GM10248 (cell line): Measurements from ENCODE around the gene ADGRV1.
"Not testable (repeated sequence)": the region's sequence is repeated elsewhere in the genome, so short reads cannot be mapped to it uniquely, and the experiment has no call there.

ENCODE experiments used
- CTCF ChIA-PET: fragments of 300-600 bp; sonication (Branson Sonifier 250); formaldehyde crosslinking; extraction: SDS; loops from one replicate; lab custom pipeline; 2021; ENCODE audit warnings: antibody characterized with exemption; lab: Yijun Ruan, JAX
- POLR2A ChIA-PET: fragments of 350-650 bp; sonication (Branson Sonifier 250); formaldehyde crosslinking; extraction: SDS; loops from one replicate; lab custom pipeline; 2020; ENCODE audit warnings: antibody characterized with exemption; lab: Yijun Ruan, JAX
- DNase-seq: peaks from one replicate; pipeline ENCODE4 v3.0.0; 2012; ENCODE audit errors: extremely low spot score
- TF ChIP-seq, protein P1 (sequence below): IDR thresholded peaks from 2 replicates; pipeline ENCODE4 v1.5.1; 2012; ENCODE audit warnings: mild to moderate bottlenecking, low read depth; ENCODE audit errors: extremely low read depth, missing control alignments, control extremely low read depth

ADGRV1 gene

DNA sequence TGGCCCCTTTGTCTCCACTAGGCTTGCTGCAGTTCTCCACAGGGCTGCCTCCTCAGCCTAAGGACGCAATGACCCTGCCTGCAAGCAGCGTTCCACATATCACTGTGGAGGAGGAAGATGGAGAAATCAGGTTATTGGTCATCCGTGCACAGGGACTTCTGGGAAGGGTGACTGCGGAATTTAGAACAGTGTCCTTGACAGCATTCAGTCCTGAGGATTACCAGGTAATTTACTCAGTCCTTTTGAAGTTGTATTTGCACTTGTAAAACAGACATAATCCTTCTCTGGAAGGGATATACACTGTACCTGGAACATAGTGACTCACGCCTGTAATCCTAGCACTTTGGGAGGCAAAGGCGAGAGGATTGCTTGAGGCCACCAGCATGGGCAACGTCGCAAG, 116.6 kb downstream of the ADGRV1 start:
- DNase-seq = no peak
- ChIA-PET POLR2A (no interaction called here), CTCF (no interaction called here)
- TF ChIP-seq, protein P1, sequence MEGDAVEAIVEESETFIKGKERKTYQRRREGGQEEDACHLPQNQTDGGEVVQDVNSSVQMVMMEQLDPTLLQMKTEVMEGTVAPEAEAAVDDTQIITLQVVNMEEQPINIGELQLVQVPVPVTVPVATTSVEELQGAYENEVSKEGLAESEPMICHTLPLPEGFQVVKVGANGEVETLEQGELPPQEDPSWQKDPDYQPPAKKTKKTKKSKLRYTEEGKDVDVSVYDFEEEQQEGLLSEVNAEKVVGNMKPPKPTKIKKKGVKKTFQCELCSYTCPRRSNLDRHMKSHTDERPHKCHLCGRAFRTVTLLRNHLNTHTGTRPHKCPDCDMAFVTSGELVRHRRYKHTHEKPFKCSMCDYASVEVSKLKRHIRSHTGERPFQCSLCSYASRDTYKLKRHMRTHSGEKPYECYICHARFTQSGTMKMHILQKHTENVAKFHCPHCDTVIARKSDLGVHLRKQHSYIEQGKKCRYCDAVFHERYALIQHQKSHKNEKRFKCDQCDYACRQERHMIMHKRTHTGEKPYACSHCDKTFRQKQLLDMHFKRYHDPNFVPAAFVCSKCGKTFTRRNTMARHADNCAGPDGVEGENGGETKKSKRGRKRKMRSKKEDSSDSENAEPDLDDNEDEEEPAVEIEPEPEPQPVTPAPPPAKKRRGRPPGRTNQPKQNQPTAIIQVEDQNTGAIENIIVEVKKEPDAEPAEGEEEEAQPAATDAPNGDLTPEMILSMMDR = no peak

DNA sequence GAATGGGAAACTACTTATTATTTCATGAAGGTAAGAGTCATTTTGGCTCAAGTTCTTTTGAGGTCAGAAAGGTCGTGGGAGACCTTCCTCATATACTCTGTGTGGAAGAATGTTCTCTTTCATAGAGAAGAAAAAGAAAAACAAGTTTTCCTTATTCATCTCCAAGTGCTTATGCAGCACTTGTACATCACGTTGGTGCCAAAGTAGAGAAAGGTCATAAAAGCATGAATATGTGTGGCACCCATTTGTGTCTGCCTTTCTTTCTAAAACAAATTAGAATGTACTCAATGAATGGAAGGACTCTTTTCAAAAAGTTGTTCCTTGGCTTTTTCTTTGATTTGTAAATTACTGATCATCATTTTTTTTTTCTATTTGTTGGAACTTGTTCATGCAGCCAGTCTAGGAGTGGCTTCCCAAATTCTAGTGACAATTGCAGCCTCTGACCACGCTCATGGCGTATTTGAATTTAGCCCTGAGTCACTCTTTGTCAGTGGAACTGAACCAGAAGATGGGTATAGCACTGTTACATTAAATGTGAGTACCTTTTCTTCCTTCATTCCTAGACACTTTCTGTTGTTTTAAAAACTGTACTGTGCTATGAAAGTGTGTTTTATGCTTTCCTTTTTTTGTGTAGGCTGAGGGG, 122.4 kb downstream of the ADGRV1 start:
- ChIA-PET CTCF (no interaction called here), POLR2A (no interaction called here)
- TF ChIP-seq, protein P1 = no peak
- no peak for DNase-seq

DNA sequence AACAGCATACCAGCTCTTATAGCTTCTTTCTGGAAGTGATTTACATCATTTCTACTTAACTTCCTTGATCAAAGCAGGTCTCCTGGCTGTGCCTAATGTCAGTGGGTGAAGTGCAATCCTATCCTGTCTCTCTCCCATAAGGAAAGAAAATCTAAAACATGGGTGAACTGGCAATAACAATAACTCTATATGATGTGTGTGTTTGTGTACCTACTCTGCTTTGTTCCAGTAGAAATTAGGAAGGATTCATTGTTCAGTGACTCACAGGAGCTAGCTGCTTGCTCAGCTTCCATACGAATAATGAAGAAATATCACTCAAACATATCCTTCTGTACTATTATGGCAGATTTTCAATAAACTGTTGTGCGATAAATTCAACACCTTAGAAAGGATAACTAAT, 123.7 kb downstream of the ADGRV1 start:
- no peak for DNase-seq
- TF ChIP-seq, protein P1 = no peak
- CTCF ChIA-PET = no interaction called here
- POLR2A ChIA-PET = no interaction called here

DNA sequence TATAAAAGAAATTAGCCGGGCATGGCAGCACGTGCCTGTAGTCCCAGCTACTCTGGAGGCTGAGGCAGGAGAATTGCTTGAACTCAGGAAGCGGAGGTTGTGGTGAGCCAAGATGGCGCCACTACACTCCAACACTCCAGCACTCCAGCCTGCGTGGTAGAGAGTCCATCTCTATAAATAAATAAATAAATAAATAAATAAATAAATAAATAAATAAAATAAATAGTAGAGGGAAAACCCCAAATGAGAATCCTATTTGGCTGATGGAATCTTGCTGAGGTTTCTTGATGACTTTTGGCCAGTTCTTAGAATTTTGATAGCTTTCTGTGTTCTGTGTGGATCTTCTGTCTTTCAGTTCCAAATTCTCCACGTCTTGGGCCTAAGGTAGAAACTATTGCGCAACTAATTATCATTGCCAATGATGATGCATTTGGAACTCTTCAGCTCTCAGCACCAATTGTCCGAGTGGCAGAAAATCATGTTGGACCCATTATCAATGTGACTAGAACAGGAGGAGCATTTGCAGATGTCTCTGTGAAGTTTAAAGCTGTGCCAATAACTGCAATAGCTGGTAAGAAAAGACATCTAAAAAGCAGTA, 126.9 kb downstream of the ADGRV1 start:
- ChIA-PET CTCF (no interaction called here), POLR2A (no interaction called here)
- no peak for DNase-seq
- TF ChIP-seq, protein P1 = no peak

DNA sequence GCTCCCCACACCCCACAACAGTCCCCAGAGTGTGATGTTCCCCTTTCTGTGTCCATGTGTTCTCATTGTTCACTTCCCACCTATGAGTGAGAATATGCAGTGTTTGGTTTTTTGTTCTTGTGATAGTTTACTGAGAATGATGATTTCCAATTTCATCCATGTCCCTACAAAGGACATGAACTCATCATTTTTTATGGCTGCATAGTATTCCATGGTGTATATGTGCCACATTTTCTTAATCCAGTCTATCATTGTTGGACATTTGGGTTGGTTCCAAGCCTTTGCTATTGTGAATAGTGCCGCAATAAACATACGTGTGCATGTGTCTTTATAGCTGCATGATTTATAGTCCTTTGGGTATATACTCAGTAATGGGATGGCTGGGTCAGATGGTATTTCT, 127.8 kb downstream of the ADGRV1 start:
- DNase-seq = not testable (repeated sequence)

DNA sequence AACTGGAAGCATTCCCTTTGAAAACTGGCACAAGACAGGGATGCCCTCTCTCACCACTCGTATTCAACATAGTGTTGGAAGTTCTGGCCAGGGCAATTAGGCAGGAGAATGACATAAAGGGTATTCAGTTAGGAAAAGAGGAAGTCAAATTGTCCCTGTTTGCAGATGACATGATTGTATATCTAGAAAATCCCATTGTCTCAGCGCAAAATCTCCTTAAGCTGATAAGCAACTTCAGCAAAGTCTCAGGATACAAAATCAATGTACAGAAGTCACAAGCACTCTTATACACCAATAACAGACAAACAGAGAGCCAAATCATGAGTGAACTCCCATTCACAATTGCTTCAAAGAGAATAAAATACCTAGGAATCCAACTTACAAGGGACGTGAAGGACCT, 128.9 kb downstream of the ADGRV1 start:
- POLR2A ChIA-PET, CTCF ChIA-PET, DNase-seq: not testable (repeated sequence)

More for the DNA sequence above, 127.8 kb downstream of the ADGRV1 start:
- POLR2A ChIA-PET, CTCF ChIA-PET: not testable (repeated sequence)

DNA sequence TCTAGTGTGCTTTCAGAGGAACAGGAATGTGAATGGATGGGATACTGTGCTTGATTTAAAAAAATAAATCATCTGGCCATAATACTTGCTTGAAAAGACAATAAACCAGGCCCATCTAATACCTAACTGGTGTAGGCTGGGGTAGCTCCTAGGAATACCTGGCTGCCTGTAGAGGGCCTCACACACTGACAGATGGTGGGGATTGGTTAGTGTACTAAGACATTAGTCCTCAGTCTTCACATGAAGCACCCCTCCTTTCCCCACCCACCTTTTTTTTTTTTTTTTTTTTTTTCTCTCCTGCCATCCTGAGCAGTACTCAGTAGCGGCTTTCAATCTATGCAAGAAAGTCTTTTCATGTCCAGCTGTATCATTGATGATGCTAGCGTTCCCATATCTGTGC, 130.5 kb downstream of the ADGRV1 start:
- DNase-seq = no peak
- ChIA-PET POLR2A (no interaction called here), CTCF (interaction anchor here (1.5 kb wide), 1 partner anchor 95 kb away, joined by 3 read pairs; no protein-coding TSS in a partner anchor)
- TF ChIP-seq, protein P1 = no peak
